Measurements from ENCODE around the gene THSD4.

The THSD4 gene

GRCh38 chr15:71463156-71463665, 347.9 kb downstream of the THSD4 start:
- Histone ChIP-seq H4K20me1 (ENCODE audit: control insufficient read depth, insufficient read depth, low read depth, low read length) (no peaks in the 10 kb centered on the region), H3K36me3 (ENCODE audit: control insufficient read depth, low read length) (no peaks in the 10 kb centered on the region), H3K4me2 (ENCODE audit: low read length) (no peak overlapping the region), H3K27ac (ENCODE audit: low read depth, low read length) (no peak overlapping the region), H3F3A (ENCODE audit: control insufficient read depth, insufficient read depth) (no peaks in the 10 kb centered on the region), H3K27me3 (ENCODE audit: control insufficient read depth, low read length) (no peaks in the 10 kb centered on the region), H3K79me2 (ENCODE audit: control insufficient read depth, low read length) (no peaks in the 10 kb centered on the region), H3K4me1 (ENCODE audit: control insufficient read depth, low read length) (no peaks in the 10 kb centered on the region), H3K4me3 (ENCODE audit: low read length) (no peak overlapping the region), H3K9me3 (ENCODE audit: control insufficient read depth, insufficient read depth, low read length) (no peaks in the 10 kb centered on the region), H3K9me2 (replicated peaks; ENCODE audit: control insufficient read depth, low read length) (no peaks in the 10 kb centered on the region)
- TF ChIP-seq CTCF (IDR thresholded peaks at IDR 0.05; ENCODE audit: low read depth, low read length, poor library complexity, severe bottlenecking): no peak

GRCh38 chr15:71465131-71465955, 350.1 kb downstream of the THSD4 start:
- Histone ChIP-seq H3K4me2 (ENCODE audit: low read length) (no peak overlapping the region), H3K4me1 (ENCODE audit: control insufficient read depth, low read length) (no peaks in the 10 kb centered on the region), H3K27ac (ENCODE audit: low read depth, low read length) (no peak overlapping the region)

GRCh38 chr15:71468715-71469114, 353.4 kb downstream of the THSD4 start:
- TF ChIP-seq EZH2phosphoT487 (IDR thresholded peaks at IDR 0.05; ENCODE audit: borderline replicate concordance, low read length) (no peak), CTCF (IDR thresholded peaks at IDR 0.05; ENCODE audit: low read depth, low read length, poor library complexity, severe bottlenecking) (no peak)
- Histone ChIP-seq H3K9me2 (replicated peaks; ENCODE audit: control insufficient read depth, low read length) (no peaks in the 10 kb centered on the region), H3K4me3 (ENCODE audit: low read length) (no peak overlapping the region), H3K36me3 (ENCODE audit: control insufficient read depth, low read length) (no peaks in the 10 kb centered on the region), H3K9me3 (ENCODE audit: control insufficient read depth, insufficient read depth, low read length) (no peaks in the 10 kb centered on the region), H3F3A (ENCODE audit: control insufficient read depth, insufficient read depth) (no peaks in the 10 kb centered on the region), H4K20me1 (ENCODE audit: control insufficient read depth, insufficient read depth, low read depth, low read length) (no peaks in the 10 kb centered on the region), H3K4me1 (ENCODE audit: control insufficient read depth, low read length) (no peaks in the 10 kb centered on the region), H3K4me2 (ENCODE audit: low read length) (no peak overlapping the region), H3K27me3 (ENCODE audit: control insufficient read depth, low read length) (no peaks in the 10 kb centered on the region), H3K27ac (ENCODE audit: low read depth, low read length) (no peak overlapping the region), H3K79me2 (ENCODE audit: control insufficient read depth, low read length) (no peaks in the 10 kb centered on the region)

More at GRCh38 chr15:71465131-71465955, 350.1 kb downstream of the THSD4 start:
- Histone ChIP-seq H3K9me2 (replicated peaks; ENCODE audit: control insufficient read depth, low read length) (no peaks in the 10 kb centered on the region), H3K27me3 (ENCODE audit: control insufficient read depth, low read length) (no peaks in the 10 kb centered on the region), H4K20me1 (ENCODE audit: control insufficient read depth, insufficient read depth, low read depth, low read length) (no peaks in the 10 kb centered on the region), H3K9me3 (ENCODE audit: control insufficient read depth, insufficient read depth, low read length) (no peaks in the 10 kb centered on the region), H3K36me3 (ENCODE audit: control insufficient read depth, low read length) (no peaks in the 10 kb centered on the region), H3K79me2 (ENCODE audit: control insufficient read depth, low read length) (no peaks in the 10 kb centered on the region), H3F3A (ENCODE audit: control insufficient read depth, insufficient read depth) (no peaks in the 10 kb centered on the region), H3K4me3 (ENCODE audit: low read length) (no peak overlapping the region)
- TF ChIP-seq CTCF (IDR thresholded peaks at IDR 0.05; ENCODE audit: low read depth, low read length, poor library complexity, severe bottlenecking) (no peak), EZH2phosphoT487 (IDR thresholded peaks at IDR 0.05; ENCODE audit: borderline replicate concordance, low read length) (no peak)
